H9 (cell line): Measurements from ENCODE around the gene TMEM95. TPM values are rescaled to one million over a fixed set of nuclear protein-coding genes. Genes with fewer than 3 reads are reported as not detected.
A peak's percentile ranks its signal among the peaks of the same experiment; 100 is the strongest.

Experiments
- DNase-seq: peaks from one replicate; pipeline ENCODE4 v3.0.0-alpha.2; 2017
- H2AFZ ChIP-seq: one replicate; pipeline ENCODE4 v1.6.1; 2013; ENCODE audit warnings: mild to moderate bottlenecking, low read length, control low read depth, moderate library complexity
- H2AK5ac ChIP-seq: 2 replicates; pipeline ENCODE4 v1.6.1; 2013; ENCODE audit warnings: low read length, control low read depth, mixed read lengths; ENCODE audit not compliant: insufficient read length
- H2BK120ac ChIP-seq: one replicate; pipeline ENCODE4 v1.6.1; 2013; ENCODE audit warnings: low read depth, mild to moderate bottlenecking, low read length, control low read depth, inconsistent platforms; ENCODE audit not compliant: poor library complexity, severe bottlenecking
- H2BK12ac ChIP-seq: 2 replicates; pipeline ENCODE4 v1.6.1; 2013; ENCODE audit warnings: low read length, control low read depth, mixed read lengths, low read depth; ENCODE audit not compliant: insufficient read length
- H2BK15ac ChIP-seq: 2 replicates; pipeline ENCODE4 v1.6.1; 2013; ENCODE audit warnings: low read depth, low read length, control low read depth
- H2BK20ac ChIP-seq: one replicate; pipeline ENCODE4 v1.6.1; 2013; ENCODE audit warnings: low read depth, mild to moderate bottlenecking, low read length, control low read depth, inconsistent platforms; ENCODE audit not compliant: poor library complexity, severe bottlenecking
- H2BK5ac ChIP-seq: 2 replicates; pipeline ENCODE4 v1.6.1; 2013; ENCODE audit warnings: low read length, control low read depth, mixed read lengths; ENCODE audit not compliant: insufficient read length
- H3K14ac ChIP-seq: 2 replicates; pipeline ENCODE4 v1.6.1; 2013; ENCODE audit warnings: low read length, control low read depth; ENCODE audit not compliant: insufficient read depth
- H3K18ac ChIP-seq: 2 replicates; pipeline ENCODE4 v1.6.1; 2013; ENCODE audit warnings: low read depth, mild to moderate bottlenecking, mixed read lengths, low read length, control low read depth; ENCODE audit not compliant: insufficient read length
- H3K23ac ChIP-seq: 2 replicates; pipeline ENCODE4 v1.6.1; 2013; ENCODE audit warnings: low read length, control low read depth, mixed read lengths, low read depth; ENCODE audit not compliant: insufficient read length
- H3K23me2 ChIP-seq: 2 replicates; pipeline ENCODE4 v1.6.1; 2013; ENCODE audit warnings: low read depth, mild to moderate bottlenecking, mixed read lengths, low read length, control low read depth; ENCODE audit not compliant: insufficient read length, poor library complexity, severe bottlenecking
- H3K27ac ChIP-seq: 2 replicates; pipeline ENCODE4 v1.5.1; 2013; ENCODE audit warnings: low read length, control low read depth, mixed read lengths, low read depth; ENCODE audit not compliant: insufficient read length
- H3K27me3 ChIP-seq: 2 replicates; pipeline ENCODE4 v1.6.1; 2013; ENCODE audit warnings: low read length, control low read depth, inconsistent platforms; ENCODE audit not compliant: insufficient read depth
- H3K4ac ChIP-seq: 2 replicates; pipeline ENCODE4 v1.6.1; 2013; ENCODE audit warnings: low read depth, mild to moderate bottlenecking, control low read depth, inconsistent platforms, low read length, moderate library complexity
- H3K4me1 ChIP-seq: 2 replicates; pipeline ENCODE4 v1.6.1; 2013; ENCODE audit warnings: low read length, control low read depth, inconsistent platforms; ENCODE audit not compliant: insufficient read depth
- H3K4me2 ChIP-seq: 2 replicates; pipeline ENCODE4 v1.6.1; 2013; ENCODE audit warnings: low read length, control low read depth, mixed read lengths; ENCODE audit not compliant: insufficient read length, insufficient read depth
- H3K56ac ChIP-seq: 2 replicates; pipeline ENCODE4 v1.6.1; 2013; ENCODE audit warnings: low read depth, mild to moderate bottlenecking, mixed read lengths, low read length, control low read depth; ENCODE audit not compliant: insufficient read length
- H3K79me1 ChIP-seq: 2 replicates; pipeline ENCODE4 v1.6.1; 2013; ENCODE audit warnings: low read depth, mild to moderate bottlenecking, moderate library complexity, low read length, control low read depth, inconsistent platforms; ENCODE audit not compliant: insufficient read depth, poor library complexity, severe bottlenecking
- H3K79me2 ChIP-seq: 2 replicates; pipeline ENCODE4 v1.6.1; 2013; ENCODE audit warnings: low read length, control low read depth, inconsistent platforms; ENCODE audit not compliant: insufficient read depth
- H3K9ac ChIP-seq: 2 replicates; pipeline ENCODE4 v1.6.1; 2013; ENCODE audit warnings: low read length, control low read depth, mixed read lengths; ENCODE audit not compliant: insufficient read length; ENCODE audit errors: extremely low read depth
- H3K9me3 ChIP-seq: one replicate; pipeline ENCODE4 v1.6.1; 2013; ENCODE audit warnings: low read depth, low read length, inconsistent platforms; ENCODE audit not compliant: control insufficient read depth
- H3T11ph ChIP-seq: one replicate; pipeline ENCODE4 v1.6.1; 2013; ENCODE audit warnings: mild to moderate bottlenecking, low read length, control low read depth, inconsistent platforms
- H4K20me1 ChIP-seq: one replicate; pipeline ENCODE4 v1.6.1; 2013; ENCODE audit not compliant: control insufficient read depth, insufficient read length, insufficient read depth
- H4K5ac ChIP-seq: 2 replicates; pipeline ENCODE4 v1.6.1; 2013; ENCODE audit warnings: low read depth, mild to moderate bottlenecking, mixed read lengths, low read length, control low read depth; ENCODE audit not compliant: insufficient read length
- H4K8ac ChIP-seq: replicated peaks from 2 replicates; pipeline ENCODE4 v1.6.1; 2013; ENCODE audit warnings: low read length, control low read depth, mixed read lengths, low read depth; ENCODE audit not compliant: insufficient read length
- H4K91ac ChIP-seq: 2 replicates; pipeline ENCODE4 v1.6.1; 2013; ENCODE audit warnings: low read depth, mild to moderate bottlenecking, moderate library complexity, mixed read lengths, low read length, control low read depth; ENCODE audit not compliant: insufficient read length
- H3K27ac Mint-ChIP-seq, 3 experiments: 2 replicates in 2 of 3; 3 replicates in 1 of 3; pipeline ENCODE4 v1.8.0; 2020 to 2021; ENCODE audit warnings: mixed read lengths in 3 of 3, mild to moderate bottlenecking in 1 of 3, moderate library complexity in 1 of 3
- H3K27me3 Mint-ChIP-seq: 2 replicates; pipeline ENCODE4 v1.8.0; 2021; ENCODE audit warnings: low read depth, mild to moderate bottlenecking, moderate library complexity, mixed read lengths
- H3K36me3 Mint-ChIP-seq, 3 experiments: 2 replicates in 2 of 3; 3 replicates in 1 of 3; pipeline ENCODE4 v1.8.0; 2020 to 2021; ENCODE audit warnings: low read depth in 3 of 3, mixed read lengths in 3 of 3; ENCODE audit not compliant: insufficient read depth in 1 of 3
- H3K4me1 Mint-ChIP-seq, 2 experiments: 2 replicates each; pipeline ENCODE4 v1.8.0; 2020; ENCODE audit warnings: mixed read lengths in 2 of 2
- H3K4me3 Mint-ChIP-seq, 2 experiments: 2 replicates in 1 of 2; 3 replicates in 1 of 2; pipeline ENCODE4 v1.8.0; 2020 to 2021; ENCODE audit warnings: mild to moderate bottlenecking in 2 of 2, mixed read lengths in 2 of 2, moderate library complexity in 1 of 2
- H3K9me3 Mint-ChIP-seq, 2 experiments: 2 replicates in 1 of 2; 3 replicates in 1 of 2; pipeline ENCODE4 v1.8.0; 2020; ENCODE audit warnings: mild to moderate bottlenecking in 2 of 2, mixed read lengths in 2 of 2, moderate library complexity in 1 of 2
- CTCF ChIP-seq: fragments of 200-600 bp; sonication (generic); conservative IDR thresholded peaks from 3 replicates; pipeline ENCODE4 v1.8.0; 2021; ENCODE audit warnings: antibody characterized with exemption, mild to moderate bottlenecking
- WGBS: extraction: QIAGEN DNeasy Blood & Tissue Kit; methylation state at CpG from one replicate; pipeline ENCODE4 v1.1.7; 2013; ENCODE audit warnings: missing lambda C conversion rate, low lambda C conversion rate, mixed read lengths; ENCODE audit not compliant: insufficient read length; ENCODE audit errors: extremely low coverage; 5-methylcytosine and 5-hydroxymethylcytosine counted together
- total RNA-seq: library from RNA; stranded (reverse); gene quantifications from 2 replicates; pipeline ENCODE4 v1.2.1, GENCODE V29; 2021

TMEM95 gene
- total RNA-seq, 1 experiment from 2014 or later, result not detected

- H4K20me1 ChIP-seq, result no peaks in the 10 kb centered on the region
- no peak overlapping the region for H3K14ac ChIP-seq
- Mint-ChIP-seq H3K36me3 (peaks cover 1 to 23% (median 20%) of the 10 kb centered on the region in 3 experiments; a peak in 5 of 7 replicates), H3K27me3 (no peaks in the 10 kb centered on the region), H3K4me1 (peaks cover 22 to 23% of the 10 kb centered on the region in 2 experiments), H3K27ac (peak overlapping the region; percentile 97 to 98 (median 97)), H3K9me3 (no peaks in the 10 kb centered on the region), H3K4me3 (peak overlapping the region; percentile 88 to 97)
- H3K79me1 ChIP-seq, result no peaks in the 10 kb centered on the region
- H4K91ac ChIP-seq, result no peak overlapping the region
- H2BK15ac ChIP-seq, result no peak overlapping the region
- peaks cover 14% of the 10 kb centered on the region for H3K23me2 ChIP-seq
- H2AK5ac ChIP-seq, result no peak overlapping the region
- H3K4me2 ChIP-seq, result peak overlapping the region; percentile 54
- H3K4me1 ChIP-seq, result no peaks in the 10 kb centered on the region
- H2BK5ac ChIP-seq, result no peak overlapping the region
- H3K56ac ChIP-seq, result no peak overlapping the region
- peak; percentile 100 for DNase-seq
- no peak overlapping the region for H3K27ac ChIP-seq
- H4K8ac ChIP-seq, result no peak overlapping the region
- H3K4ac ChIP-seq, result no peak overlapping the region
- H4K5ac ChIP-seq, result no peak overlapping the region
- no peaks in the 10 kb centered on the region for H3K9me3 ChIP-seq
- no peak overlapping the region for H2BK12ac ChIP-seq
- no peak overlapping the region for H3K23ac ChIP-seq
- H3T11ph ChIP-seq, result no peak overlapping the region
- H2BK120ac ChIP-seq, result no peak overlapping the region
- H3K9ac ChIP-seq, result peak overlapping the region; percentile 33
- H3K18ac ChIP-seq, result peak overlapping the region; percentile 41
- peak; percentile 18; the same call in 1 of the 3 replicates for TF ChIP-seq CTCF
- no peak overlapping the region for H2BK20ac ChIP-seq
- WGBS, result no CpG with 5 or more reads among the region's 43 CpGs
- H3K27me3 ChIP-seq, result no peaks in the 10 kb centered on the region
- H3K79me2 ChIP-seq, result peaks cover 2% of the 10 kb centered on the region; the same call in 1 of the 2 replicates
- H2AFZ ChIP-seq, result no peak overlapping the region
Measured at GRCh38 chr17:7329374-7329996, 25.5 kb upstream of the TMEM95 start.
